Lower leg skin (tissue), 3 donors: ENCODE results near the gene HS3ST6.

Source experiments
- POLR2A ChIP-seq, 2 donors: fragments of 450-650 bp; IDR thresholded peaks; one replicate each; pipeline ENCODE4 v1.6.1; 2016 to 2017; ENCODE audit warnings: antibody characterized with exemption in 2 of 2, mild to moderate bottlenecking in 1 of 2, moderate library complexity in 1 of 2
- TF ChIP-seq, protein P1 (sequence below), 3 donors: fragments of 450-650 bp; IDR thresholded peaks; one replicate each; pipeline ENCODE4 v1.5.1; 2016; ENCODE audit warnings: antibody characterized with exemption in 3 of 3, mild to moderate bottlenecking in 3 of 3, moderate library complexity in 2 of 3

DNA sequence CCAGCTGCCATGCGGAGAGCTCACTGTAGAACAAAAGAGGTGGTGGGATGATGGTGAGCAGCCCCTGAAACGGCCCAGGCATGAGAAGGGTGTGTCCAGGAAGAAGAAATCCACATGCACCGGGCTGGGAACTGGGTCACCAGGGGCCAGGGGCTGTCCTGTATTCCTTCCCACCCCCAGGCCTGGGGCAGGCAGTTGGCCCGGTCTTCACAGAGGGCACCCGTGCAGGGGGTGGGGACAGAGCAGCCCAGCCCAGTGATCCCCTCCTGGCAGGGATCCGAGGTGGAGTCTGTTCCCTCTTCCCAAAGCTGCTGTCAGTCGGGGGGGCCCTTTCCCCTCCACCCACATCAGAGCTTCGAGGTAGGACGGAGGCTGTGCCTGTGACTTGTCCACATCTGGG is 9.2 kb downstream of the HS3ST6 start:
- TF ChIP-seq POLR2A (IDR thresholded peaks at IDR 0.05), result no peak
- TF ChIP-seq, protein P1, sequence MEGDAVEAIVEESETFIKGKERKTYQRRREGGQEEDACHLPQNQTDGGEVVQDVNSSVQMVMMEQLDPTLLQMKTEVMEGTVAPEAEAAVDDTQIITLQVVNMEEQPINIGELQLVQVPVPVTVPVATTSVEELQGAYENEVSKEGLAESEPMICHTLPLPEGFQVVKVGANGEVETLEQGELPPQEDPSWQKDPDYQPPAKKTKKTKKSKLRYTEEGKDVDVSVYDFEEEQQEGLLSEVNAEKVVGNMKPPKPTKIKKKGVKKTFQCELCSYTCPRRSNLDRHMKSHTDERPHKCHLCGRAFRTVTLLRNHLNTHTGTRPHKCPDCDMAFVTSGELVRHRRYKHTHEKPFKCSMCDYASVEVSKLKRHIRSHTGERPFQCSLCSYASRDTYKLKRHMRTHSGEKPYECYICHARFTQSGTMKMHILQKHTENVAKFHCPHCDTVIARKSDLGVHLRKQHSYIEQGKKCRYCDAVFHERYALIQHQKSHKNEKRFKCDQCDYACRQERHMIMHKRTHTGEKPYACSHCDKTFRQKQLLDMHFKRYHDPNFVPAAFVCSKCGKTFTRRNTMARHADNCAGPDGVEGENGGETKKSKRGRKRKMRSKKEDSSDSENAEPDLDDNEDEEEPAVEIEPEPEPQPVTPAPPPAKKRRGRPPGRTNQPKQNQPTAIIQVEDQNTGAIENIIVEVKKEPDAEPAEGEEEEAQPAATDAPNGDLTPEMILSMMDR (IDR thresholded peaks at IDR 0.05), result no peak
